GM18870 (cell line): Measurements from ENCODE around the gene MYO10.

Experiments used
- ATAC-seq: cut with Tn5 transposase; IDR thresholded peaks from one replicate; pipeline ENCODE4 v1.9.1; 2021; ENCODE audit warnings: moderate library complexity; ENCODE audit not compliant: unreplicated experiment

MYO10 gene

DNA sequence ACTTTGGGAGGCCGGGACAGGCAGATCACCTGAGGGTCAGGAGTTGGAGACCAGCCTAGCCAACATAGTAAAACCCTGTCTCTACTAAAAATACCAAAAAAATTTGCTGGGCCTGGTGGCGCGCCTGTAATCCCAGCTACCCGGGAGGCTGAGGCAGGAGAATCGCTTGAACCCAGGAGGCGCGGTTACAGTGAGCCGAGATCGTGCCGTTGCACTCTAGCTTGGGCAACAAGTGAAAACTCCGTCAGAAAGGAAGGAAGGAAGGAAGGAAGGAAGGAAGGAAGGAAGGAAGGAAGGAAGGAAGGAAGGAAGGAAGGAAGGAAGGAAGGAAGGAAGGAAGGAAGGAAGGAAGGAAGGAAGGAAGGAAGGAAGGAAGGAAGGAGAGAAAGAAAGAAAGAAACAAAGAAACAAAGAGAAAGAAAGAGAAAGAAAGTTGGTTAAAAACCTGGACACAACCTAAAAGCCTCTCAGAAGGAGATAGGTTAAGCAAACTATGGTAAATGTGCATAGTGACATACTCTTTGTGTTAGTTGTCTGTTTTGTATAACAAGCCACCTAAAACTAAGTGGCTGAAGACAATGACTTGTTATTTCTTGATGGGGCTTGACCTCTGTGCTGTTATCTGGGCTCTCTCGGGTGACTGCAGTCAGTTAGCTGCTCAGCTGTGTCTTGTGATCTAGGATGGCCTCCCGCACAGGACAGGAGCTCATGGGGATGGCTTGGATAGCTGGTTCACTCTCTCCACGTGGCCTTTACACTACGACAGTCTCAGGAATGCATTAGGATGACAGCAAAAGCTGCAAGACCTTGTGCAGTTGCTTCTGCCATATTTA lies 8.0 kb upstream of the MYO10 start:
- ATAC-seq, result no peak

DNA sequence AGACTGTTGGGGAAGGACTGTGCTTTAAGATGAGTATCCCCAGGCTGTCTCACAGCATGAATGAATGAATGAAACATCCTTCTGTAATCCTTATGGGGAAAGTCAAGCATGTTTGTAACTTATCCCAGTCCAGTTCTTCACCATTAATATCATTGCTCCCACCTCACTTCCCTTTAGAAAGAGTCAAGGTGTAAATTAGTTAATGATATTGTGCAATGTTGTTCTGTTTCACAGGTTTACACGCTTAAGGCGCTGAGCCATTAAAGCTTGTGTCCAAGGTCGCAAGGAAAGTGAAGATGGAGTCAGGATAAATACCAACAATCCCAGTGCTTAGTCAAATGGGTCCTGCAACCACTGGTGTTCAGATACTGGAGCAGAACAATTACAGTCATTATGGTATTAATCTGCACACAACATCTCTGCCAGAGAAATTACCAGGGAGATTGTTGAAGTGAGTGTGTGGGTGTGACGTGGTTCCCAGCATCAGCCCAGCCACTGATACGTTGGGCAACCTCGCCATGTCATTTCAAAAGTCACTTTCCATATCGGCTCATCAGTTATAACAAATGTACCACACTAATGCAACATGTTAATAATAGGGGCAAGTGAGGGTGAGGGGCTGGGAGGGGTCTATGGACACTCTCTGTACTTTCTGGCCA lies 1.5 kb upstream of the MYO10 start:
- ATAC-seq, result no peak

DNA sequence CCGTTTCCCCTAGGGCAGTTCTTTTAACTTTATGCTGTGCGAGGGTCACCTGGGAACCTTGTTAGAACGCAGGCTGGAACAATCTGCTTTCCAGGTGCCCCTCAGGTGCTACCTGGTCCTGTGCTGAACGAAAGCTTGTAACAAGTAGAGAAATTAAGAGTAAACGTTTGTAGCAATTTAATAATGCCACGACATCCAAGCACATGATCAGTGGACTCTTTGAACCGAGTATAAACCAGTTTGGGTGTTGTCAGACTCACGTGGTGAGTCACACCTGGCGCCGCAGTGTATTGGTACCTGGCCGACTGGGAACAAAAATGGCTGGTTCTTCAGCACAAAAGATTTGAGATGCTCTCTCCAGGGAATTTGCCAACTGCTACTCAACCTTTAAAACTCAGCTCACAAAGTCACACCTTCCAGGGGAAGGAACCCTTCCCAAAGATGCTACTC lies 926 bp upstream of the MYO10 start:
- no peak for ATAC-seq

DNA sequence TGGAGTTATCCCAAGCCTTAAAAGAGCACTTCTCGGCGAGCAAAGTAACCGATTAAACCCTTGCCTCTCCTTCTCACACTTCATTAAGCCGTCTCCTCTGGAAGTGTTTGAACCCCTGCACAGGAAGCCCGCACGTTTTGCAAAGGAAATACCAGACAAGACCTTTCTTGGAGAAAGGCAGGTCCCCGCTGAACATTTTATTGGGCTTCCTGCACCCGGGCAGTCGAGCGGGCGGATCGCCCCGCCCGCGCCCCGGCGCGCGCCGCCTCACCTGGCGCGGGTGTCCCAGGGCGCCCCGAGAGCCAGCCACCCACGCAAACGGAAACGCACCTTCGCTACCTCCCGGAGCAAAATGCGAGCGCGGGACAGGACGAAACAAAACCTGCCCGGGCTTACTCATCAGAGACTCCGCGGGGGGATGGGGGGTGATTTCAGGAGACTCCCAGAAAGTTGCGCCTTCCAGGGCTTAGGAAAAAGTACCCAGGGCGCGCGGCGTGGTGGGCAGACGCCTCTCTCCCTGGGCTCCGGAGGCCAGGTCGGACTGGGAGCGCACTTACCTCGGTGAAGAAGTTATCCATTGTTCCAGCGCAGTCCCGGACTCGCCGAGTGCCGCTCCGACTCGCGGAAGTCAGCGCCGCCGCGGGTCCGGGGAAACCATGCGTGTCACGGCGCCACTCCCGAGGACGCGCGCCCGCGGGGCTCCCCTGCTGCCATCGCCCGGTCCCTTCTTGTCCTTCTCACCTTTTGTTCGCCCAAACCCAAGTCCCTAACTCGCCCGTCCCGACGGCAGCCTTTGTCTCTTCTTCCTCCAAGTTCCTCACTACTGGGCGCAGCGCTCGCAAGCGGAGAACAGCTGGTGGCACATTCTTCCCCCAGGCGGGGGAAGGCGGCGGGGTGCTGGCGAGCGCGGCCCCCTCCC lies 598 bp downstream of the MYO10 start:
- peak; percentile 39 for ATAC-seq

DNA sequence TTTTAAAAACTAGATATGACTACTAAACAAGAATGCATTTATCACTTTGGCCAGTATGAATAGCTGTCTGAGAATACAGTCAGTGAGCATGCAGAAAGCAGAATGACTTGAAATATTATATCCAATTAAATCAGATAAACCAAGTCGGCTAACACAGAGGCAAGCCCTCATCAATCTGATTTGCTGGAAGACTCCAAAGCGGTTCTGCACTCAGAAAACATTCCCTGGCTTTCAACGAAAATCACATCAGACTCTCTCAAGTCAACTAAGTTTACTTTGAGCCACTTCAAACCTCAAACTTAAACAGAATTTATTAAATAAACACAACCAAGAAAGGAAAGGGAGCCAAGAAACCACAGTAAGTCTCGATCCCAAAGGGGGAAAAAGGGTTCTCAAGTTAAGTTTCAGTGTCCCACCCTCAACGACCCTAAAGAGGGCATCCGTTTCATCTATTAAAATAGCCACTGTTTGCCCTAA lies 1.4 kb downstream of the MYO10 start:
- ATAC-seq, result no peak

DNA sequence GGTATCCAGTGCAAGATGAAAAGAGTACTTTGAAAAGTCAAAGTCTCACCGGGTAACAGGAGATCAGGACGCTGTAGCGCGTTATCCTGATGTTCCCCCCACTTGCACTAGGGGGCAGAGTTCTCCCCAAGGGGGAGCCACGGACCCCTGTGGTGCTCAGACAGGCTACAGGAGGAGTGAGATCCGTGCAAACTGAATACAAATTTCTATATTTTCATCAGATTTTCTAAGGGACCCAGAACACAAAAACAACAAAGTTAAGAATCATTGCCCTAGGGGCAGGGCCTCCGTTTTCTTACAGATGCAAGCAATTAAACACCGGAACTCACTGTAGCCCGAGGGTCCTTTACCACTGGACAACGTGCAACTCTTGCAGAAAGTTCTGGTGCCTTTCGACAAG lies 2.0 kb downstream of the MYO10 start:
- ATAC-seq, result peak; percentile 66

DNA sequence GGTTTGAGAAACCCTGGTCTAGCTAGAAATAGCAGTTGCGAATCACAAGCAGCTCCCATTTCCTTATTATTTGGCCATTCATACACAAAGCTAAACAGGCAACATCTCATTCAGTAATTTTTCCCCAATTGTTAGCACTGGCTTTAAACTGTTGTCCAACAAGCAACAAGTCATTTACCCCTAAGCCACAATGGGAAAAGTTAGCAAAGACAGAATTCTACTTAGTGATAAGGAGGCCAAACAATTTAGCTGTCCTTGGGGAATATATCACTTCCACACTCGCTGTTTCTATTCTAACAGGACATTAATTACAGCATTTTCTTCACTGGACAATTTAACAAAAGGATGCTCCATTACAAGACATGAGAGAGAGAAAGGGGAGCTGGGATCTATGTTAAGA lies 2.8 kb downstream of the MYO10 start:
- no peak for ATAC-seq

DNA sequence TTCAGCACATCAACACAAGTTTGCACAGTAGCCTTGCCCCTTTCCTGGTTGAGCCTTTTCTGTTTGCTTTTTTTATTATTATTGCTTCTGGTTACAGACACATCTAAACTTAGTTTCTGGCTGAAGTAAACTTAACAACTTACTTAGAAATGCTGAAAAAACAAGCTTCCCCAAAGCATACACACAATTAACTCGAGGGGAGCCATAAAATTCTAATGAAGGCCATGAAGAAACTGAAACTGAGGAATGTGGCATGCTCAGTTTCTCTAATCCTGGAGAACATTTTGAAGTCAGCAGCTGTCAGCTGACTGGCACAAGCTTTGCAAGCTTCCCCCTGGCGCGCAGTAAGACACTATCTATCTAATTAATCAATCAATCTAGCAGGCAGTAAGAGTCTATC lies 3.7 kb downstream of the MYO10 start:
- ATAC-seq, result no peak

DNA sequence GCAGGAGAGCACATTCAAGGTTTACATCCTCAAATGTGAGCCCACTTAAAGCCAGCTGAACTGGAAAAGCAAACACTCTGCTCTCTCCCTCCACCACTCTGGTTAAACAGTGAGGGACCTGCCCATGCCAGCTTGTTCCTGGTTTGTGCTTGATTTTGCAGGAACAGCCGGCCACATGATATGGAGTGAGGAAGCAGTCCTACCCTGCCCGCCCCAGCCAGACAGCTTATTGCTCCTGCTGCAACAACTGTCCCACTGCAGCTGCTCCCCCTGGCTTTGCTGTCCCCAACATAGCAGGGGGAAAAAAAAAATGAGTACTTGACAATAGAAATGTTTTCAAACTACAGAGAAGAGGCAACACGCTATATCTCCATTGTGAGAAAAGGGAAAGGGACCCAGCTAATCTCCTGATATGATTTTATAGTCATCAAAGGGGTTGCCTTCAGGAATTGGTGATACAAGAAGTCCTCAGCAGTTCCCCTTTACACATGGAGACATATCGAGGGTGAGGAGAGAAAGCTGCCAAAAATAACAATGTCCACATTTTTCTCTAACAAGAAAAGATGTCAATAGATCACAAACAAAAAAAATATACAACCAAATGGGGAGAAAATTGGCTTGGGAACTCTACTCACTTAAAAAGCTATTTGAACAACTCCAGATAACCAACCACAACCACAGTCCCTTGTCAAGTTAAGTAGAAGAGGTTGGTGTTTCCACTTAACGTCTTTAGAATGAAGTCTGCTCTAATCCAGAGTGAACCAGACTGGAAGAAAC lies 4.6 kb downstream of the MYO10 start:
- ATAC-seq, result no peak

DNA sequence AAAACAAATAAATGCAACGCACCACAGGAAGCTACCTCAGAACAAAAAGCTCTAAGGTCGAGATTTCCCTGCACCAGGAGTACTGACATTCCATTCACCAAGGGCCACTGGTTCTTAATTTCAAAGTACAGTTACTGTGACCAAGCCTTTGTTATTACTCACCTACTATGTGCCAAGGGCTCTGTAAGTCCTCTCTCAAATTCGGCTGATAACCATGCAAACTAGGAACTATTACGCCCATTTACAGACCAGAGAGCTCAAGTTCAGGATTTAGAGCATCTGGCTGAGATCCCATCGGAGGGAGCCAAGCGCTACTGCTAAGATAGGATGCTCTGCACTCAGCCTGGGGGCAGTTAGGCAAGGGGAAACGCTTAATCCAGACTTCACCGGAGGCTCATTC lies 5.6 kb downstream of the MYO10 start:
- no peak for ATAC-seq

DNA sequence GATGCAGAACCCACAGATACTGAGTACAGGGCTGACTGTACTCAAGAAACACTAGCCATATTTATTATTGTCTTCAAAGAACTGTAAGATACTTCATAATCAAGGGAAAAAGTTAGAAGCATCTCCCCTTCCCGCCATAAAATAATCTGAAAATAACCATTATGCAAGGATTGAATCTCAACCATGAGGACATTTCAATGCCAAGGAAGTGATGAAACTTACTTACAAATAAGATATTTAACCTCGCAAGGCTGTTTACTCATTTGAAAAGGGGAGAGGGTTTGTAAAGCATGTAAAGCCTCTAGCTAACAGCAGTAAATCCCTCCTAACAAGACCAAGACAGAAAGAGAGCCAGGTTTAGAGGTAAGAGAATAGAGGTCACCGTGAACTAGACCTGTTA lies 6.3 kb downstream of the MYO10 start:
- ATAC-seq, result no peak

DNA sequence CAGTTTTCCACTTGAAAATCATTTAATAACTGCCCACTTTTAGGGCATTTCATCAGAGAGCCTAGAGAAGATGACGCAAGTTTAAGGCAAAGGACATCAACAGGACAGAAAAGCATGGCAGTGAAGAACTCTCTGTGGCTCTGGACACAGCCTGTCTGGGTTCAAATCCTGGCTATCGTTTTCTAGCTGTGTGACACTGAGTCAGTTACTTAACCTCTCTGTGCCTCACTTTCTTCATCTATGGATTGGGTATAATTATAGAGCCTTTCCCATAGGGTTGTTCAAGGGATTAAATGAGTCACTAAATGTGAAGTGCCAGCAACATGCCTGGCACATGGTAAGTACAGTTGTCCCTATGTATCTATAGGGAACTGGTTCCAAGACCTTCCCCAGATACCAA lies 6.7 kb downstream of the MYO10 start:
- no peak for ATAC-seq

DNA sequence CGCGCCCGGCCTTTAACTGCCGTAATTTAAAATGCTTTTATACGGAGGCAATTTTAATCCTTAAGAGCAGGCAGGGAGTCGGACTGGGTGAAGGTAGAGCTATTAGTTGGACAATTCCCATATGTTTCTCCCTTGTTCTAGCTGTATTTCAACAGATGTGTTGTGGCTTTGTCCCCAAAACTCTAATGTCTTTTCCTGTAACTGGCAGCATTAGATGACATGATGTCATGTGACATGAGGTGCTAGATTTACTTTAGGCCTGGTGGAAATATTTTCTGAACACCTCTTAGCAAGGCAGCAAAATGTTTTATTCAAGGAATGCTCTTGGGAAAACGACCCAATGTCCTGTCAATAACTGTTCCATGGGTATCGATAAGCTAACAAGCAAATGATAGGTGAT lies 8.5 kb downstream of the MYO10 start:
- no peak for ATAC-seq

DNA sequence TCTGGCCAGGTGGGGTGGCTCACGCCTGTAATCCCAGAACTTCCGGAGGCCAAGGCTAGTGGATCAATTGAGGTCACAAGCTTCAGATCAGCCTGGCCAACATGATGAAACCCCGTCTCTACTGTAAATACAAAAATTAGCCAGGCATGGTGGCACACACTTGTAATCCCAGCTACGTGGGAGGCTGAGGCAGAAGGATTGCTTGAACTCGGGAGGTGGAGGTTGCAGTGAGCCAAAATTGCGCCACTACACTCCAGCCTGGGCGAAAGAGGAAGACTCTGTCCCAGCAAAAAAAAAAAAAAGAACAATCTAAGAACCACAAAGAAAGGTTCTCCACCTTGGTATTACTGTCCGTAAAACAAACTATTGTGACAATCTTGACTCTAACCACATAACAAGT lies 9.7 kb downstream of the MYO10 start:
- no peak for ATAC-seq

DNA sequence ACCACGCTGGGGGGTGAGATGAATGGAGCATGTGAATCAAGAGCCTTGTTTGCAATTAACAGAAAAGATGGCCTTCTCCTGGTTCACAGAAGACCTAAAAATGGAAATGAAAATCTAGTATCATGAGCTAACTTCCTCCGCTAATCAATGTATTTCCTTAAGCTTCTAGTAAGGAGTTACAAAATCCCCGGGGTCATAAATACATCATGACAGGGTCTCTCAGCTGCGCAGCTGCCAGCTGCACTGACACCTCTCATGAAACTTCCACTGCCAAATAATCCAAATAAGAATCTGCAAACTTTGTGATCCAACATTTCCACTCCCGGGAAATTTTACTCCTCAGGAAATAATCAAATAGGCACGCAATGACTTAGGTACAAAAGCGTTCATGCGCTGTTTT lies 11.9 kb downstream of the MYO10 start:
- ATAC-seq, result no peak

DNA sequence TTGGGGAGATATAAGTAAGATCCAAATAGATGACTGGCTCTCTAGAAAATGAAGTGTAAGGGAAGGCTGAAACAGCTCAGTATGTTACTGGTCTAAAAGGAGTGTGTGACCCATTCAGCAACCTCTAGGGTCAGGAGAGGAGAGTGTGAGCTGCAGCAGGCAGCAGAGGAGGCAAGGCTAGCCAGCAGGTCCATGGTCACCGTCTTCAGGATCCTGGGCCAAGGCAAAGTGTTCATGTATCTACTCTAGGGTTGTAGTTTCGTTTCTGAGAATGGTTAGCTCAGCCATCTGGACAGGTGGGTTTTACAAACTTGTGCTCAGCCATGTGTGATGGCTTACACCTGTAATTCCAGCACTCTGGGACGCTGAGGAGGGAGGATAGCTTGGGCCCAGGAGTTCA lies 13.7 kb downstream of the MYO10 start:
- ATAC-seq, result no peak

DNA sequence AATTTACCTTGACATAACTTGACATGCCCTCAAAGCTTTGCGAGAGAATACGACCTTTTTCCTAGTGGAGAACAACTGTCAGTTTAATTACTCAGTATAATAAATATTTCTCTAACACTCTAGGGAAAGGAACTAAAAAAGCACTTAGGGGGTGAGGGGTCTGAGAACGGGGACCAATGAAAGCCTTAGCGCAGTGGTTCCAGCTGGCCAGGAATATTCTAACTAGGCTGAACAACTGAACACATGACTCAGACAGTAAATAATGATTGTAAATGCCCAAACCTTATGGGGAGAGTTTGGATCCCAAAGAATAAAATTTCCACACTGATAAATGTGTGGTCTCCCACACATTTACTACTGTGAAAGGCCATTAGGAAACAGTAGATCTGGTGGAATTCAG lies 14.9 kb downstream of the MYO10 start:
- ATAC-seq, result no peak

DNA sequence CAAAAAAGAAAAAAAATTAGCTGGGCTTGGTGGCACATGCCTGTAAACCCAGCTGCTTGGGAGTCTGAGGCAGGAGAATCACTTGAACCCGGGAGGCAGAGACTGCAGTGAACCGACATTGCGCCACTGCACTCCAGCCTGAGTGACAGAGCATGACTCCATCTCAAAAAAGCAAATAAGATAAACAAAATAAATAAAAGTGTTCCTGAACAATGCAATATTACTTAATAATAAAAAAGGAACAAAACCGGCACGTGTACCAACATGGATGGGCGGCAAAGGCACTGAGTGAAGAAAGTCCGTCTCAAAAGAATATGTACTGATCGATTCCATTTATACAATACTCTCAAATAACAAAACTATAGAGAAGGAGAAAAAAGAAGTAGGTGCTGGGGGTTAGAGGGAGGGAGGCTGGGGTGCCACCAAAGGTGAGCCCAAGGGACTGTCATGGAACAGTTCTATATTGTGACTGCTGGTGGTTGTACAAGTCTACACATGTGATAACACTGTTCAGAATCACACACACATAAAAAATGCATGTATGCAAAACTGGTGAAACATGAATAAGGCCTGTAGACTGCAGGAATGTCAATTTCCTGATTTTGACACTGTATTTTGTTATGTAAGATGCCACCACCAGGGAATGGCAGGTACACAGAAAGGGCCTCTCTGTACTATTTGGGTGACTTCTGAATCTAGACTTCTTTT lies 15.8 kb downstream of the MYO10 start:
- no peak for ATAC-seq

DNA sequence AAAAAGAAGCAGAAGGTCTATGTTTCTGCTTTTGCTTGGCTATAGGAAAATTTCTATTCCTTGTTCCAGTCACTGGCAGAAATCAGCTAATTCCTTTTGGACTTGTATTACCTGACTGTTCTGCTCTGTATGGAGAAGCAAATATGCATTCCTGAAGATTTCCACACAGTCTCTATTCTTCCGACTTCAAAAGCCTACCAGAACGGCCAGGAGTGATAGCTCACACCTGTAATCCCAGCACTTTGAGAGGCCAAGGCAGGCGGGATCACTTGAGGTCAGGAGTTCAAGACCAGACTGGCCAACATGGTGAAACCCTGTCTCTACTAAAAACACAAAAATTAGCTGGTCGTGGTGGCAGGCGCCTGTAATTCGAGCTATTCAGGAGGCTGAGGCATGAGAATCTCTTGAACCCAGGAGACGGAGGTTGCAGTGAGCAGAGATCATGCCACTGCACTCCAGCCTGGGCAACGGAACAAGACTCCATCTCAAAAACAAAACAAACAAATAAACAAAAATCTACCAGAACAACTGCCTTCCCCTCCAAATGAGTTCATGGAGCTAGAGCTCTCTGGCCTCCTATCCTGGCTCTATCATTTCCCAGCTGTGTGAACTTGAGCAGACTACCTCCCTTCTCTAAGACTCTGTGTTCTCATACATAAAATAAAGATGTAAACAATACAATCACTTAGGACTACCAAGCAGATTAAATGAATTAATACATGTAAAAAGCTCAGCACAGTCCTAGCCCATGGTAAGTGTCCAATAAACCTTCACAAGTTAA lies 17.0 kb downstream of the MYO10 start:
- ATAC-seq, result no peak
